ENCODE data around the gene CD79A.
A peak's percentile ranks its signal among the peaks of the same experiment; 100 is the strongest.

The CD79A gene

DNA sequence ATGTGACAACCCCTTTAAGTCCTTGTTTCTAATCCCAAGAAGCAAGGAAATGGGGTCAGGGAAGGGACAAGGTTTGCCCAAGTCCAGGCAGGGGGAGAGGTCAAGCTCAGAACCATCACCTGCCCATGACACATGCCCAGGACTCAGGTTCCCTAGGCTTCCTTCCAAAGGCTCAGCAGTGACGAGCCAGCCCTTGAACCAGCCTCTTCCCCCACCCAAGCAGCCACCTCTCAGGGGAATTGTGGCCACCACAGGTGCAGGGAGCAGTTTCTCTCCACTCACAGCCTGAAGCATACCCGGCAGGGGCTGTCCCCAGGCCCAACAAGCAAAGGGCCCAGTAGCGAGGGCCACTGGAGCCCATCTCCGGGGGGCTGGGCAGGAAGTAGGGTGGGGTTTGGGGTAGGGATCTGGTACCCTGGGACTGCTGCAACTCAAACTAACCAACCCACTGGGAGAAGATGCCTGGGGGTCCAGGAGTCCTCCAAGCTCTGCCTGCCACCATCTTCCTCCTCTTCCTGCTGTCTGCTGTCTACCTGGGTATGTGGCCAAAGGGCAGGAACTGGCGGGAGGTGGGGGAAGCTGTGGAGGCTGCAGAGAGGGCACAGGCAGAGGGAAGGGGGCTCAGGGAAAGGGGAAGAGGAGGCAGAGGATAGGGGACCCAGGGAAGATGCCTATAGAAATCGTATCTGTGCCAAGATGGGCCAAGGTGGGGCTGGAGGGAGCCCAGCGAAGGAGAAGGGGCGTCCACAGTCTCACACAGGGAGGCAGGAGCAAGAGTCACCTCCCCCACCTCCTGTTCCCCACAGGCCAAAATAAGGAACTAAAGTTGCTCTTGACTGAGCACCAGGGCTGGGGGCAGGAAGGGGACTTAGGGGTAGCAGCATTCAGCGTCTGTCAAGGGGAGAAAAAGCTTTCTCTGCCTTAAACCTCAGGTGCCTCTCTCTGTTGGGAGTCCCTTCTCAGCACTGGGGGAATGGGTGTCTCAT, at the start of gene CD79A:
Gene CD79A (plus strand): TSS at position 433 of the 986 bp plus-strand sequence. CDS start 26 bp downstream, at position 459.
- DNase-seq: peak; percentile 50

DNA sequence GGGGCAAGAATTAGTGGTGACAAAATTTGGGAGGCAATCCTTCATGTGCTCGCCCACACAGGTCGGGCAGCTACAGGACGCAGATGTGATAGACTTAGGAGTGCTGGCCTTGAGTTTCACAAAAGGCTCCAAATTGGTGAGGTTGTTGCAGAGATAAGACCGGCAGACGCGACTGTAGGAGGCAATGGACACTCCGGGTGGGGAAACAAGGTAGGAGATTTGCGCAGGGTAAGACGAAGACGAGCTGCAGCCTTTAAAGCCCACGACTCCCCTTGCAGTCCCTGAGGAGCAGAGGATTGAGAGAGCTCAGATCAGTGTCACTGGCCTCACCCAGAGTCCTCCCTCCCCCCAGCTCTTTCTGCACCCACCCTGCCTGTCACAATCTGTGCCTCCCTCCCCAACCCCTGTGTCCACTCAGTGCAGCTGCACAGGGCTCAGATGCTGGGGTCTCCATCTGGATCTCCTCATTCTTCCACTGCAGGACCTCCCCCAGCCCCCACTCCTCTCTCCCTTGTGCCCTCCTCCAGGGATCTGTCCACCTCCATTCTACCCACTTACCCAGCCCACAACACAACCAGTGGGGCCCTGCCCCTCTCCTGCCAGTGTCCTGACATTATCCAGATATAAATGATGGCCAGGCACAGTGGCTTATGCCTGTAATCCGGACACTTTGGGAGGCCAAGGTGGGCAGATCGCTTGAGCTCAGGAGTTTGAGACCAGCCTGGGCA, 38.9 kb upstream of the CD79A start:
- no peak for DNase-seq

- no peak for DNase-seq
Observed at GRCh38 chr19:41839211-41839610, 37.9 kb upstream of the CD79A start.

GRCh38 chr19:41843371-41843770, 33.7 kb upstream of the CD79A start:
- no peak for DNase-seq

- DNase-seq: no peak
Observed at GRCh38 chr19:41844601-41845000, 32.5 kb upstream of the CD79A start, which contains the start of gene LYPD4. Gene LYPD4, minus strand, starts transcription at chr19:41844683. Its CDS starts 5,398 bp downstream, at chr19:41839285.

- no peak for DNase-seq
Observed at GRCh38 chr19:41845001-41845050, 32.3 kb upstream of the CD79A start, which contains the start of gene DMRTC2. Gene DMRTC2, plus strand, starts transcription at chr19:41845042. Its CDS starts 2,387 bp downstream, at chr19:41847429.

DNA sequence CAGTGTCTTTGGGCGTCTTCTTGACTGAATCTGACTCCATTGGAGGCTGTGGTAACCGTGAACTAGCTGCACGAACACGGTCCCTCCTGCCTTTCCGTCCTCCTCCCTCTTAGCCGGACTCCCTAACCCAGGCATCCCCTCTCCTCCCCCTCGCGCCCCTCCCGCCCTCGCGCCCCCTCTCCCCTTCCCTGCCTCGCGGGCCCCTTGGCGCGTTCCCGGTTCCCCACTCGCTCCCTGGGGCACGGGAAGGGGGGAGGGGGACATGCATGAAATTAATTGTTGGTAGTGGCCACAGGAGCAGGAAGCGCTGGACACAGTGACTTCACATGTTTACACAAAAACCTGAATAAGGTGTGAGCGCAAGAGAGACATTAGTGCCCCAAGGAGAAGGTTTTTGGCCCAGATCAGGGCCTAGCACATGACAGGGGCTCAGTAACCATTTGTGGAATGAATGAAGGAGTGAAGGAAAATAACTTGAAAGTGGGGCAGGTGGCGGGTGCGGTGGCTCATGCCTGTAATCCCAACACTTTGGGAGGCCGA, 32.0 kb upstream of the CD79A start:
- DNase-seq: no peak

GRCh38 chr19:41847351-41848105, 29.6 kb upstream of the CD79A start:
- DNase-seq: no peak

- no peak for DNase-seq
Observed at GRCh38 chr19:41848666-41849065, 28.4 kb upstream of the CD79A start.

DNA sequence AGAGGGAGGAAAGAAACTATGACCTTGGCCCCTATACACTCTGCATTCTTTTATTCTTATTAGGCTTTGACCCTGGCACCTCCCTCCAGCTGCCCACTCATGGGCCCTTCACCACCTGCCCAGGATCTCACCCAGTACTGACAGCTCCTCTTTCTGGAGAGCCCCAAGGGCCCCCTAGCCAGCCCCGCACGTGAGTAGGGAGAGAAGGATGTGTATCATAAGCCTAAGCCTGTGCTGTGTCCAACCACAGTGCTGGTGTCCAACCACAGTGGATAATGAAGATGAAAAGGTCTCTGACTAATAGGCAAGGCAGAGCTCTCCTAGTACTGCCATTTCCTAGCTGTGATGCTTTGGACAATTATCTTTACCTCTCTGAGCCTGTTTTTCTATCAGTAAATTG, 28.0 kb upstream of the CD79A start:
- no peak for DNase-seq

DNA sequence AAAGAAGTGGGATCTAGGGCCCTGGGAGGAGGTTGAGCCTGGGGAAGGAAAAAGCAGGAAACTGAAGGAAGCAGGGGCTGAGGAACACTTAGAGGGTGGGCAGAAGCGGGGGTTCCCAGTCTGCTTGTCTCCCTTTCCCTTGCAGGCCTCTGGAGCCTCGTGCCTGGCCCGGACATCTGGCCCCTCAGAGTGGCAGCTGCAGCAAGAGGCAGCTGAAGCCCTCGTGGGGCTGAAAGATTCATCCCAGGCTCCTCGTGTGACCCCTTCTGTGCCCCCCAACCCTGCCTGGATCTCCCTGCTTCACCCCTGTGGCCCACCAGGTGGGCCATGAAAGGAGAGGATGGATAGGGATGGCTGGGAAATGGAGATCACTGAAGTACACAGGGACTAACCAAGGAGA, 26.7 kb upstream of the CD79A start:
- no peak for DNase-seq

GRCh38 chr19:41851456-41851855, 25.6 kb upstream of the CD79A start:
- no peak for DNase-seq

- DNase-seq: no peak
Observed at GRCh38 chr19:41853344-41853743, 23.7 kb upstream of the CD79A start.

- DNase-seq: no peak
Observed at GRCh38 chr19:41853768-41854167, 23.3 kb upstream of the CD79A start.

DNA sequence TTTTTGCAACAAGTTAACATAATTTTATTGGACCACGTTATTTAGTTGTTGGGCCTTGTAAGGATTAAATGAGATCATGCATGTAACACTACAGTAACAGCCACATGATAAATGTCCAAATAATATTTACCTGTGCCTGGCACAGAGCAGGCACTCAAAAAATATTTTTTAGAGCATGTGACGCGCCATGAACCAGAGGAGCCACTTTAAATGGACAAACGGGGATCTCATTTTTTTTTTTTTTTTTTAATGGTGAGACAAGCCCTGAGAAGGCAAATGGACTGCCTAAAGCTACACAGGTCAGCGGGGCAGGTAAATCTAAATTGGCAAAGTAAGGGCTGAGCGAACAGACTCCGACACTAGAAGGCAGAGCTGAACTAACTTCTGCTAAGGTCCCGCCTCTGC, 17.9 kb upstream of the CD79A start:
- no peak for DNase-seq

DNA sequence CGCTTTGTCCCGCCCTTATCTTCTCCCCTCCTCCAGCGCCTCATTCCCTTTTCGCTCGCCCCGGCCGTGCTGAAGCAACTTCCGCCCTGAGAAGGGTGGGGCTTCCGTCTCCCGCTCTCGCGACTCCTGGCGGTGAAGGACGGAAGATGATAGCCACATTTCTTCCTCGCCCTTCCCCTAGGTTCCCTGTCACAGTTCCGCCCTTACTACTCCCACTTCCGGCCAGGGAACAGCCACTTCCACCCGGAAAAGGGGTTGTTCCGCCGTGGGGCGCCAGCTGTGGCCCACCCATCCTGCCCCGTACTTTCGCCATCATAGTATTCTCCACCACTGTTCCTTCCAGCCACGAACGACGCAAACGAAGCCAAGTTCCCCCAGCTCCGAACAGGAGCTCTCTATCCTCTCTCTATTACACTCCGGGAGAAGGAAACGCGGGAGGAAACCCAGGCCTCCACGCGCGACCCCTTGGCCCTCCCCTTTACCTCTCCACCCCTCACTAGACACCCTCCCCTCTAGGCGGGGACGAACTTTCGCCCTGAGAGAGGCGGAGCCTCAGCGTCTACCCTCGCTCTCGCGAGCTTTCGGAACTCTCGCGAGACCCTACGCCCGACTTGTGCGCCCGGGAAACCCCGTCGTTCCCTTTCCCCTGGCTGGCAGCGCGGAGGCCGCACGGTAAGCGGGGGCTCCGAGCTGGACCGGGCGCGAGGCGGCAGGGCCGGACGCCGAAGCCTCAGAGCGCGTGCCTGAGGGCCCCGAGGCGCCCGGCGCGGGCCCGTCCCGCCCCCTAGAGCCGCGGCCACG, 17.3 kb upstream of the CD79A start, which contains the start of gene RPS19:
Gene RPS19 (plus strand): TSS at position 638 of the 801 bp plus-strand sequence. CDS start 520 bp downstream, outside the sequence.
- peak; percentile 99 for DNase-seq

DNA sequence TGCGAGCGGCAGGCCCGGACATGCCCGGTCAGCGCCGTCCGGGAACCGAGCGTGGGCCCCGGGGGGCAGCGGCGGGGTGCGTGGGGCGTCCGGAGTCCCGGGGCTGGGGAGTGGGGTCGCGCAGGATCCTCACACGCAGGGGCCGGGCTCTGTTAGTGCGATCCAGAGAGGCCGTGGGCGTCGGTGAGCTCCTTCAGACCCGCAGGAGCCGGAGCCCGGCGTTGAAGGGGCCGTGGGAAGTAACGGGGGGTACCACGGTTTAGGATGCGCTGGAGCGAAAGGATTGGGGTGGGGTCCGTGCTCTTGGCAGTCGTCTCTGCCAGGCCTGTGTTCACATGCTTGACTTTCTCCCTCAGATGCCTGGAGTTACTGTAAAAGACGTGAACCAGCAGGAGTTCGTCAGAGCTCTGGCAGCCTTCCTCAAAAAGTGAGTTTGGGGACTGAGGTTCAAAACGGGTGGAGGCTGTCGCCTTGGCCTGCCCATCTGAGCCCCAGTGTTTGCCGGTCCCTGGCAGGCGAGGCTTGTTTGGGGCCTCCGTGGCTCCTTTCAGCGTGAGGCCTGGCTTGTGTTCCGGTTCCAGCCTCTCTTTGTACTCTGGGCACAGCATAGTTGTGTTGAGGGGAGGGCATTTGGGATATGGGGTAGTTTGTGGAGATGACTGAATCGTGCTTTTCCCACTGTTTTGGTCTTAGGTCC, 16.5 kb upstream of the CD79A start:
- no peak for DNase-seq

GRCh38 chr19:41861116-41861768, 15.8 kb upstream of the CD79A start:
- no peak for DNase-seq

DNA sequence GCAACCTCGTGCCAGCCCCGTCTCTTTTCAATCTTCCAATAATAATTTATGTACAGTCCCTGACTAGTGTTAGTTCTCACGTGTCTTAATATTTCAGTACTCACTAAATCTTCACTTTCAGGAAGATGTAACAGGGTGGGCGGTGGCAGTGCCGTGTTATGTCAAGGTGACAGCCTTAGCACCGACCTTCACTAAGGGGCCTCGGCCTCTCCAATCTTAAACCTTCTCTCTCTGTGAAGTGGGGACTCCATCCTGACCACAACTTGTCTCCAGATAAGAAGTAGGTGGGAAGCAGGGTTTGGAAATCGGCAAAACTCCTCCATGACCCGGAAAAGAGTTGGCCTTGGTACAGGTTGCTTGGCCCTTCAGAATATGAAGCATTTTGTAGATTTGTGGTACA, 15.2 kb upstream of the CD79A start:
- no peak for DNase-seq

DNA sequence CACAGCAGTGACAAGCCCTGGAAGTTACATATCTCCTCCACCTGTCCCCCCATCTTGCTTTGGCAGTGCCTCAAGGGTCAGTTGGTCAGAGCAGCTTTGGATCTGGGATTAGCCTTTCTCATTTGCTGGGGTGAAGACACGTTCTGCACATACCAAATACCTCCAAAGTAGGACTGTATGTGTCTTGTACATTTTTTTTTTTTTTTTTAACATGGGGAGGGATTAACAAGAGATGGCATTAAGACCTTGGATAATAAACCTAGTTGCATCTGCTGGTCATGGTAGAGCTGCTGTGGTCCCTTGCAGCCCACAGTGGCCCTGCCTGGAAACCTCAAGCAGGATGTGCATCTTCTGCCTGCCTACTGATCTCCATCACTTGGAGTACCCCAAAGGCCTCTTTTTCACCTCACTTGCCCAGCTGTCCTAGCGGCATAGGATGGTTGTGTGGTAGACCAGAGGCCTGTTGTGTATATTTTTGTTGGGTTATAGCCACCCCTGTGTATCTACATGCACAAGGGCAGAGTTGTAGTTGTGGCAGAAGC, 14.6 kb upstream of the CD79A start:
- DNase-seq: no peak

All from CD4-positive, alpha-beta T cell treated with Interleukin-6 for 4 hours (primary cell).